HEK293 (cell line): Measurements from ENCODE around the gene LCNL1.

Source experiments
- CTCF ChIA-PET: fragments of 350-600 bp; formaldehyde crosslinking; extraction: SDS; loops from one replicate; lab custom pipeline; 2021; ENCODE audit warnings: antibody characterized with exemption; lab: Yijun Ruan, JAX
- POLR2A ChIA-PET: fragments of 300-600 bp; formaldehyde crosslinking; extraction: SDS; loops from one replicate; lab custom pipeline; 2020; ENCODE audit warnings: antibody characterized with exemption, inconsistent platforms; lab: Yijun Ruan, JAX
- H3K27ac ChIP-seq: fragments of 200-500 bp; sonication (Bioruptor generic); 2 replicates; pipeline ENCODE4 v1.5.1; 2014; ENCODE audit warnings: low read depth, low read length, control low read depth, inconsistent platforms; ENCODE audit errors: extremely low read depth
- H3K36me3 ChIP-seq, 2 experiments: fragments of 200-500 bp in 1 of 2; sonication (Bioruptor generic) in 1 of 2; 1 replicate in 1 of 2; 2 replicates in 1 of 2; pipeline ENCODE4 v1.5.1; 2014 to 2017; ENCODE audit warnings: inconsistent platforms in 2 of 2, low read length in 2 of 2; ENCODE audit not compliant: control insufficient read depth in 2 of 2, insufficient read depth in 1 of 2
- H3K4me1 ChIP-seq: fragments of 200-500 bp; sonication (Bioruptor generic); 2 replicates; pipeline ENCODE4 v1.5.1; 2014; ENCODE audit warnings: mild to moderate bottlenecking, low read length, inconsistent platforms; ENCODE audit not compliant: control insufficient read depth, insufficient read depth
- H3K4me3 ChIP-seq: 2 replicates; pipeline ENCODE4 v1.5.1; 2011; ENCODE audit warnings: low read depth, mild to moderate bottlenecking, control low read depth, low read length, moderate library complexity
- H3K9me3 ChIP-seq: fragments of 200-500 bp; sonication (Bioruptor generic); 2 replicates; pipeline ENCODE4 v1.5.1; 2014; ENCODE audit warnings: low read depth, low read length, inconsistent platforms; ENCODE audit not compliant: control insufficient read depth, insufficient read depth
- BCL11A ChIP-seq: fragments of 450-650 bp; formaldehyde crosslinking; IDR thresholded peaks from 2 replicates; pipeline ENCODE4 v1.5.1; 2016; ENCODE audit warnings: low read depth, missing biosample characterization, missing genetic modification characterization
- GLIS2 ChIP-seq: fragments of 450-650 bp; formaldehyde crosslinking; IDR thresholded peaks from 2 replicates; pipeline ENCODE4 v1.5.1; 2016; ENCODE audit warnings: missing biosample characterization, missing genetic modification characterization
- KLF8 ChIP-seq: fragments of 450-650 bp; formaldehyde crosslinking; IDR thresholded peaks from 2 replicates; pipeline ENCODE4 v1.5.1; 2016; ENCODE audit warnings: missing biosample characterization, missing genetic modification characterization
- PBX3 ChIP-seq: sonication (generic); formaldehyde crosslinking; IDR thresholded peaks from 2 replicates; pipeline ENCODE4 v1.8.1; 2022; ENCODE audit warnings: mild to moderate bottlenecking, moderate library complexity, missing genetic modification reagents
- SCRT1 ChIP-seq: fragments of 450-650 bp; formaldehyde crosslinking; IDR thresholded peaks from 2 replicates; pipeline ENCODE4 v1.5.1; 2016; ENCODE audit warnings: missing biosample characterization, missing genetic modification characterization, borderline replicate concordance
- SCRT2 ChIP-seq: fragments of 450-650 bp; formaldehyde crosslinking; IDR thresholded peaks from 2 replicates; pipeline ENCODE4 v1.5.1; 2016; ENCODE audit warnings: missing biosample characterization, missing genetic modification characterization
- ZEB2 ChIP-seq: fragments of 450-650 bp; formaldehyde crosslinking; IDR thresholded peaks from 2 replicates; pipeline ENCODE4 v1.5.1; 2016; ENCODE audit warnings: missing biosample characterization, missing genetic modification characterization
- ZNF157 ChIP-seq: fragments of 450-650 bp; formaldehyde crosslinking; IDR thresholded peaks from 2 replicates; pipeline ENCODE4 v1.5.1; 2016; ENCODE audit warnings: missing biosample characterization, missing genetic modification characterization
- ZNF2 ChIP-seq: fragments of 450-650 bp; formaldehyde crosslinking; IDR thresholded peaks from 2 replicates; pipeline ENCODE4 v1.5.1; 2016; ENCODE audit warnings: missing biosample characterization, missing genetic modification characterization
- ZNF354C ChIP-seq: fragments of 450-650 bp; formaldehyde crosslinking; IDR thresholded peaks from 2 replicates; pipeline ENCODE4 v1.5.1; 2016; ENCODE audit warnings: missing biosample characterization, missing genetic modification characterization, low read depth, borderline replicate concordance
- ZNF37A ChIP-seq: fragments of 450-650 bp; IDR thresholded peaks from 2 replicates; pipeline ENCODE4 v1.5.1; 2018; ENCODE audit warnings: missing biosample characterization, missing genetic modification characterization
- ZNF433 ChIP-seq: fragments of 450-650 bp; formaldehyde crosslinking; IDR thresholded peaks from 2 replicates; pipeline ENCODE4 v1.5.1; 2016; ENCODE audit warnings: missing biosample characterization, missing genetic modification characterization, low read depth
- ZNF600 ChIP-seq: fragments of 450-650 bp; formaldehyde crosslinking; IDR thresholded peaks from 2 replicates; pipeline ENCODE4 v1.5.1; 2016; ENCODE audit warnings: missing biosample characterization, missing genetic modification characterization
- ZNF624 ChIP-seq: fragments of 450-650 bp; formaldehyde crosslinking; IDR thresholded peaks from 2 replicates; pipeline ENCODE4 v1.5.1; 2017; ENCODE audit warnings: missing biosample characterization, missing genetic modification characterization
- ZNF629 ChIP-seq: fragments of 450-650 bp; formaldehyde crosslinking; IDR thresholded peaks from 2 replicates; pipeline ENCODE4 v1.5.1; 2017; ENCODE audit warnings: missing biosample characterization, missing genetic modification characterization
- ZNF701 ChIP-seq: fragments of 450-650 bp; formaldehyde crosslinking; IDR thresholded peaks from 2 replicates; pipeline ENCODE4 v1.5.1; 2016; ENCODE audit warnings: missing biosample characterization, missing genetic modification characterization
- TF ChIP-seq, protein P1 (sequence below): fragments of 450-650 bp; formaldehyde crosslinking; IDR thresholded peaks from 2 replicates; pipeline ENCODE4 v1.5.1; 2016; ENCODE audit warnings: missing biosample characterization, missing genetic modification characterization
- TF ChIP-seq, protein P2 (sequence below): fragments of 450-650 bp; formaldehyde crosslinking; IDR thresholded peaks from 2 replicates; pipeline ENCODE4 v1.5.1; 2017; ENCODE audit warnings: missing biosample characterization, missing genetic modification characterization

LCNL1 gene

GRCh38 chr9:136941231-136942111 lies 41.3 kb upstream of the LCNL1 start:
- peak; percentile 80 for TF ChIP-seq SCRT2 (tag by site-specific recombination)
- no peak for TF ChIP-seq ZNF354C
- 0 out of 2 replicates have a peak, but pooled peaks have one; percentile 15 for TF ChIP-seq PBX3 (CRISPR knock-in tag)
- TF ChIP-seq, protein P1, sequence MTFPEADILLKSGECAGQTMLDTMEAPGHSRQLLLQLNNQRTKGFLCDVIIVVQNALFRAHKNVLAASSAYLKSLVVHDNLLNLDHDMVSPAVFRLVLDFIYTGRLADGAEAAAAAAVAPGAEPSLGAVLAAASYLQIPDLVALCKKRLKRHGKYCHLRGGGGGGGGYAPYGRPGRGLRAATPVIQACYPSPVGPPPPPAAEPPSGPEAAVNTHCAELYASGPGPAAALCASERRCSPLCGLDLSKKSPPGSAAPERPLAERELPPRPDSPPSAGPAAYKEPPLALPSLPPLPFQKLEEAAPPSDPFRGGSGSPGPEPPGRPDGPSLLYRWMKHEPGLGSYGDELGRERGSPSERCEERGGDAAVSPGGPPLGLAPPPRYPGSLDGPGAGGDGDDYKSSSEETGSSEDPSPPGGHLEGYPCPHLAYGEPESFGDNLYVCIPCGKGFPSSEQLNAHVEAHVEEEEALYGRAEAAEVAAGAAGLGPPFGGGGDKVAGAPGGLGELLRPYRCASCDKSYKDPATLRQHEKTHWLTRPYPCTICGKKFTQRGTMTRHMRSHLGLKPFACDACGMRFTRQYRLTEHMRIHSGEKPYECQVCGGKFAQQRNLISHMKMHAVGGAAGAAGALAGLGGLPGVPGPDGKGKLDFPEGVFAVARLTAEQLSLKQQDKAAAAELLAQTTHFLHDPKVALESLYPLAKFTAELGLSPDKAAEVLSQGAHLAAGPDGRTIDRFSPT (tag by site-specific recombination): peak; percentile 51
- no peak for TF ChIP-seq ZNF701 (tag by site-specific recombination)
- peak; percentile 59; the same call in 1 of the 2 replicates for TF ChIP-seq ZNF157 (tag by site-specific recombination)
- TF ChIP-seq SCRT1: peak; percentile 65; the same call in 1 of the 2 replicates
- no peak for TF ChIP-seq ZNF629
- TF ChIP-seq ZNF37A (tag by site-specific recombination): no peak
- peak; percentile 31; the same call in 1 of the 2 replicates for TF ChIP-seq KLF8 (tag by site-specific recombination)
- POLR2A ChIA-PET: interaction anchor here (0.6 kb wide), 1 partner anchor 11 kb away, joined by 3 read pairs; no protein-coding TSS in a partner anchor

GRCh38 chr9:136942112-136942880 lies 40.5 kb upstream of the LCNL1 start:
- POLR2A ChIA-PET: interaction anchor here (0.6 kb wide), 2 partner anchors 12 to 48 kb away, joined by 3 to 7 read pairs; no protein-coding TSS in a partner anchor
- no peak for TF ChIP-seq GLIS2 (tag by site-specific recombination)
- TF ChIP-seq ZNF600 (tag by site-specific recombination): peak; percentile 66; the same call in 1 of the 2 replicates
- TF ChIP-seq, protein P1 (tag by site-specific recombination): peak; percentile 50; the same call in 1 of the 2 replicates
- TF ChIP-seq BCL11A (tag by site-specific recombination): peak; percentile 63; the same call in 1 of the 2 replicates
- no peak for TF ChIP-seq ZEB2 (tag by site-specific recombination)
- TF ChIP-seq ZNF2 (tag by site-specific recombination): 0 out of 2 replicates have a peak, but pooled peaks have one; percentile 21
- TF ChIP-seq ZNF624 (tag by site-specific recombination): no peak
- no peak for TF ChIP-seq ZNF433 (tag by site-specific recombination)
- TF ChIP-seq, protein P2, sequence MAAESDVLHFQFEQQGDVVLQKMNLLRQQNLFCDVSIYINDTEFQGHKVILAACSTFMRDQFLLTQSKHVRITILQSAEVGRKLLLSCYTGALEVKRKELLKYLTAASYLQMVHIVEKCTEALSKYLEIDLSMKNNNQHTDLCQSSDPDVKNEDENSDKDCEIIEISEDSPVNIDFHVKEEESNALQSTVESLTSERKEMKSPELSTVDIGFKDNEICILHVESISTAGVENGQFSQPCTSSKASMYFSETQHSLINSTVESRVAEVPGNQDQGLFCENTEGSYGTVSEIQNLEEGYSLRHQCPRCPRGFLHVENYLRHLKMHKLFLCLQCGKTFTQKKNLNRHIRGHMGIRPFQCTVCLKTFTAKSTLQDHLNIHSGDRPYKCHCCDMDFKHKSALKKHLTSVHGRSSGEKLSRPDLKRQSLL (tag by site-specific recombination): 0 out of 2 replicates have a peak, but pooled peaks have one; percentile 27
- TF ChIP-seq, all 188 proteins: peak for 5
- Histone ChIP-seq H3K4me1 (no peaks in the 10 kb centered on the region), H3K9me3 (no peaks in the 10 kb centered on the region), H3K27ac (no peak overlapping the region), H3K4me3 (no peak overlapping the region), H3K36me3 (peaks cover 0 to 52% of the 10 kb centered on the region in 2 experiments; a peak in 1 of 3 replicates)
- CTCF ChIA-PET: interaction anchor here (0.7 kb wide), 1 partner anchor 10 kb away, joined by 3 read pairs; no protein-coding TSS in a partner anchor

More at GRCh38 chr9:136941231-136942111, 41.3 kb upstream of the LCNL1 start:
- CTCF ChIA-PET: interaction anchor here (0.7 kb wide), 1 partner anchor 9 kb away, joined by 3 read pairs; no protein-coding TSS in a partner anchor
- Histone ChIP-seq H3K4me1 (no peaks in the 10 kb centered on the region), H3K27ac (no peak overlapping the region), H3K4me3 (no peak overlapping the region), H3K9me3 (no peaks in the 10 kb centered on the region), H3K36me3 (peaks cover 0 to 53% of the 10 kb centered on the region in 2 experiments; a peak in 1 of 3 replicates)
